SK-N-MC (cell line): ENCODE measurements around the gene ZCCHC7.

Experiments used
- EZH2 ChIP-seq: fragments of 200-600 bp; sonication (generic); IDR thresholded peaks from one replicate; pipeline ENCODE4 v1.6.1; 2017; ENCODE audit warnings: antibody characterized with exemption
- FOXP2 ChIP-seq: optimal IDR thresholded peaks from 2 replicates; pipeline ENCODE3; 2011; ENCODE audit warnings: mild to moderate bottlenecking, moderate library complexity; ENCODE audit not compliant: insufficient read depth; ENCODE audit errors: extremely low read length, control extremely low read depth
- POLR2AphosphoS5 ChIP-seq: IDR thresholded peaks from 2 replicates; pipeline ENCODE4 v1.6.1; 2012; ENCODE audit warnings: mild to moderate bottlenecking, low read depth, low read length, borderline replicate concordance

- no peak for TF ChIP-seq POLR2AphosphoS5
- TF ChIP-seq EZH2: no peak
- no peak for TF ChIP-seq FOXP2
These were observed 260.2 kb downstream of the ZCCHC7 start for GRCh38 chr9:37380570-37380969.
